Stimulated activated CD8-positive, alpha-beta memory T cell treated with anti-CD3 and anti-CD28 coated beads, Interleukin-15, amount 100 ng/mL, for 24 hours (primary cell): ENCODE results near the gene NTN3.
"Not testable (repeated sequence)": the region's sequence is repeated elsewhere in the genome, so short reads cannot be mapped to it uniquely, and the experiment has no call there.

ENCODE experiments used
- DNase-seq: peaks from one replicate; pipeline ENCODE4 v3.0.0-alpha.2; 2020; ENCODE audit warnings: low read depth

The NTN3 gene

DNA sequence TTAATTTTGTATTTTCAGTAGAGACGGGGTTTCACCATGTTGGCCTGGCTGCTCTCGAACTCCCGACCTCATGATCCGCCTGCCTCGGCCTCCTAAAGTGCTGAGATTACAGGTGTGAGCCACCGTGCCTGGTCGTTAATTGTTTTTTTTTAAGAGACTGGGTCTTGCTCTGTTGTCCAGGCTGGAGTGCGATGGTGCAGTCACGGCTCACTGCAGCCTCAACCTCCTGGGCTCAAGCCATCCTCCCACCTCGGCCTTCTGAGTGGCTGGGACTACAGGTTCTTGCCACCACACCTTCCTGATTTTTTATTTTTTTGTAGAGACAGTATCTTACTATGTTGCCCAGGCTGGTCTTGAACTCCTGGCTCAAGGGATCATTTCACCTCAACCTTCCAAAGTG lies 8.9 kb downstream of the NTN3 start:
- not testable (repeated sequence) for DNase-seq

DNA sequence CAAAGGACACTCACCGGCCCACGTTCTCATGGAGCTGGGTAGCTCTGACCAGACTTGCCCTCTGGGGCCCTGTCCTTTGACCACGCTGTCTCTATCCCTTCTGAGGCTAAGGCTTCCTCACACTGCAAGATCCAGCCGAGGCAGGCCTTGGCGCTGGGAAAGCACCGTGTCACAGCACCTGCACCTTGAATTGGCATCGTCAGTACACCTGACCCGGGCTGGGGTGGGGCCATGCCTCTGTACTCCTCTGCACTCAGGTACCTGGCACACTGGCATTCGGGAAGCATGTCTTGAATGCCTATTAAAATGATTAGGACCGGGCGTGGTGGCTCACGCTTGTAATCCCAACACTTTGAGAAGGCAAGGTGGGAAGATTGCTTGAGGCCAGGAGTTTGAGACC lies 9.9 kb downstream of the NTN3 start:
- no peak for DNase-seq

DNA sequence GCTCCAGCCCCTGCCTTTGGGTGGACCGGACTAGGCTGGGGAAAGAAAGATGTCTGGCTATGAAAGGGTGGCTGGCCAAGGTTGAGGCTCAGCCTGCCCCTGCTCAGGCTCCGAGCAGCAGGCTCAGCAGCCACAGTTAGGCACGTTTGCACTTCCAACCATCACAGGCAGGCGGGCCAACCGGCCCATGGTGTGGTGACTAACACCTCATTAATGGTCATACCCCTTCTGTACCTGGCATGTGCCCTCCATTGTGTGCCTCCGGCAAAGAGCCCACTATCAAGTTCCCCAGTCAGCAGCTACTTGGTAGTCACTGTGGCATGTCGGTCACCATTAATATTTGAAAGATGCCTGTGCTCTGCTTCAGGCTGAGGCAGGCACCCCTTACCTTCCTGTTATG lies 10.6 kb downstream of the NTN3 start:
- no peak for DNase-seq

DNA sequence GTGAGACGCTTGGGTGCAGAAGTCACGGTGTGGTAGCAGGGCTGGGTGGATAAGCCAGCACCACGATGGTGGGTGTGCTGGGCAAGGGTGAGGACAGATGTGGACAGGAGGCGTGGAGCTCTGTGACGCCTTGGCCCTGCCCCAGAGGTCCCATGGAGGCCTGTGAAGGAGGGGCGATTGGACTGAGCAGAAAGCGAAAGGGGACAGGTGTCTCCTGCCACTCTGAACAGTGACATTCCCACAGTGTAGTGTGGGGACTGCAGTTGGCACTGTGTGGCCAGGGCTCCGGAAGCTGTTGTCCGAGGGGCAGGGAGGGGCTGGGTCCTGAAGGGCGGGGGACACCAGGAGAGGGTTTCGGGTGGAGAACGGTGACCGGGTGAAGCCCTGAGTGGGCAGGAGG lies 11.2 kb downstream of the NTN3 start:
- DNase-seq, result no peak

DNA sequence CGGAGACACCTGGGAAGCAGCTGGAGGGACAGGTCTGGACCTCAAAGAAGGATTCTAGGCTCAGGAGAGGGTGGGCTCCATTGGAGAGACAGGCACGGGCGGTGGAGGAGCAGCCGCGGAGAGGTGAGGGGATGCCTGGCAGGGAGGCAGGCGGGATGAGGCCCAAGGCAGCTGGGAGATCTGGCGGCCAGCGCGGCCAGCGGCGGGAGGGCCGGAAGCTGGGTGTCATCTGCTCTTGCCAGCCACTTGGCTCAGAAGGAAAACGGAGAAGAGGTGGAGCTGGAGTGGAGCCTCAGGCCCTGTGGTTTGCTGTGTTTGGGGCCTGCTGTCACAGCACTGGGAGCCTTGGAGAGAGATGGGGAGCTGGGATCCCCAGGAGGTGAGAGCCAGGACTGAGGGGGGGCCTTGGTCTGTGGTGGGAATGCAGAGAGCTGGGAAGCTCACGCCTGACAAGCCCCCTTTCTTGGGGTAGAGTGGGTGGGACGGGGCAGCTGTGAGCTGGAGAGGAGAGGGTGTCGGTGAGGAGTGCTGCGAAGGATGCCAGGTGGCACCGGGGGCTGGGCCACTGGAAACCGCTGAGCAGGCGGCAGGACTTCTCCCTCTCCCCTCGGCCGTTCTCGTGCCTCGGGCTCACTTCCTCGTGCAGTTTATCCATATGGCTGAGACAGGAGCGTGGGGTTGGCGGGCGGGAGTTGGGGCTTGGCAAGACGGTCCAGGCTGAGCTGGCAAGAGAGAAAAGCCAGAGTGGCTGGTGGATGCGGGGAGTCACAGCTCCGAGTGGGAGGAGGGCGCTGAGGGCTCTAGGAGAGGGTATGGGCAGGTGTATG lies 11.8 kb downstream of the NTN3 start:
- no peak for DNase-seq

DNA sequence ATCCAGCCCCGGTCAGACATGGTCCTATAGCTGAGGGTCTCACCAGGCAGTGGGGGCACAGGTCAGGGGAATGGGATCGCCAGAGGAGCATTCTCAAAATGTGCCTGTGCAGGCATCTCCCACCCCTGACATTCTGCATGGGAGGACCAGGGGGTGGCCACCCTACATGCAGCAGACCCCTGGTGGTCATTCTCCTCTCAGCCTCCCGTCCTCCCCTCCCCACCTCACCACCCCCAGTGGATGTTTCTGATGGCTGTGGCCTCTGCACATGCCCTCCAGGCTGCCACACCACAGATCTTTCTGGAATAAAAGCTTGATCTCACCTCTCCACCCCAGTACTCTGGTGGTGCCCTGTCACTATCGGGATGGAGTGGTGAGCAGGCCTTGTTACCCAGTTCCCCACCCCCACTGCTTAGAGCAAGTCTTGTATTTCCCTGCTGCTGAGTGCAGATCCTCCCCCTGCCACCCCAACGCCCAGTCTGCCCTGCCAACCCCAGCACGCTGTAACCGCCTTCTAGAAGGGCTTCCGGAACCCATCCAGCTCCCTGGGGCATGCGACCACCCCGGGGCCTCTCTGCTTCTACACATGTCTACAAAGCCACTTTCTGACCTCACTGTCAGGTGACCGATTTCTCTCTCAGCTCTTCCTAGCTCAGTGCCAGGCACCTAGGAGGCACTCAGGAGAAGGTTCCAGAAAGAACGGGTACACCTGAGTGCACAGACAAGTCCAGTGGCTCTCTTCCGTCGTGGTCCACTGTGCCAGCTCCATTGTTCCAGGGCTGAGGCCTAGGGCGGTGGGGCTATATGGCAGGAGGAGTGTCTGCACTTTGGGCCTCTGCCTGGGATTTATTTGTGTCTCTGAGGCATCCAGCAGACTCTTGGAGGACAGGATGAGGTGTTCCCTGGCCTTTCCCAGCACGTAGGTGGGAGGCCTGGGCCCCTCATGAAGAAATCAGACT lies 13.1 kb downstream of the NTN3 start:
- no peak for DNase-seq

DNA sequence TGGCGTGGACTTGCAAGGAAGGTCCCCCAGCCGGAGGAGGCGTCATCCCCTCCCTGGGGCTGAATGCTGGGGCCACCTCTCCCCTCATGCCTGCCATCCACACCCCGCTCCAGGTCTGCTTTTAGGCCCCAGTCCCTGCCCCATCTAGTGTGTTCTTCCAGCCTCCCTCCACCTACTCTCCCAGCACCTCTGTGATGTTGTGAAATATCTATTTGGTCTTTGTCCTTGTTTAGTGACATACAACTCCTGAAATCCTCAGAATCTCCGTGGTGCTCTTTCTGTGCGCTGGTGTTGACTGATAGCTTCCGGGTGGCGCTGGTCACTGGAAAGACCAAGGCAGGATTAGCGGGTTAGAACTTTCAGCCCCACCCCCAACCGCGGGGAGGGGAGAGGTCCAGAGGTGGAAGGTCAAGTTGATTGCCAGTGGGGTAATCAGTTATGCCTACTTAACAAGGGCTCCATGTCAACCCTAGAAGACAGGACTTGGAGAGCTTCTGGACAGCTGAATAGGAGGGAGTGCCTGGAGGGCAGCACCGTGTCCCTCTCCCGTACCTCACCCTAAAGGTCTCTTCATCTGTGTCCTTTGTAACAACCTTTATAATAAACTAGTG lies 13.9 kb downstream of the NTN3 start:
- no peak for DNase-seq

DNA sequence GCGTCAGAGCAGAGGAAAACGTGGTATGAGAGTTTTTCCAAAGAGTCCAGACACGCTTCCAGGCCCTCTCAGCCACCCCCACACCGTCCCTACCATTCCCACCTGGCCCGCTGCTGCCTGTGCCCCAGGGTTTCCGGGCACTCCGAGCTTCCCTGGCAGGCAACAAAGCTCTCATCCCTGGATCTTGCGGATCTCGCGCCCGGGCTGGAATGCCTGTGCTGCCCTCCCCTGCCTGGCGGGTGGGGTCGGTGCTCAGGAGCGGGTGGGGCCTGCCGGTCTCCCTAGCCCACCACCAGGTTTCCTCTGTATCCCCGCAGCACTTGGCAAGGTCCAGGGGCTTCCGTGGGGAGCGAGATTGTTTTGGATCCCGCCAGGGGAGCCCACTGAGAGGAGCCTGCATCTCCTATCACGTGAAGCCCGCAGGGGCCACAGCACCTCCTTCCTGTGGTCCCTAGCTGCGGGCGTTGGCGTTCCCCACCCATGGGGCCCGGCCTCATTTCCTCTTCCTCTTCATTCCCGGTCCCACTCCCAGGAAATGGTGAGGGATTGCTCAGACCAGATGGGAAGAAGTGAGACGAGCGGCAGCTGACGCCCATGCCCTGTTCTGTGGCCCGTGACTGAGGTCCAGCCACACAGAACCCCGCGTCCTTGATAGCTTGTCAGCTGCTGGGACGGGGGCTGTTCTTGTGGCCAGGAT lies 14.9 kb downstream of the NTN3 start:
- no peak for DNase-seq

DNA sequence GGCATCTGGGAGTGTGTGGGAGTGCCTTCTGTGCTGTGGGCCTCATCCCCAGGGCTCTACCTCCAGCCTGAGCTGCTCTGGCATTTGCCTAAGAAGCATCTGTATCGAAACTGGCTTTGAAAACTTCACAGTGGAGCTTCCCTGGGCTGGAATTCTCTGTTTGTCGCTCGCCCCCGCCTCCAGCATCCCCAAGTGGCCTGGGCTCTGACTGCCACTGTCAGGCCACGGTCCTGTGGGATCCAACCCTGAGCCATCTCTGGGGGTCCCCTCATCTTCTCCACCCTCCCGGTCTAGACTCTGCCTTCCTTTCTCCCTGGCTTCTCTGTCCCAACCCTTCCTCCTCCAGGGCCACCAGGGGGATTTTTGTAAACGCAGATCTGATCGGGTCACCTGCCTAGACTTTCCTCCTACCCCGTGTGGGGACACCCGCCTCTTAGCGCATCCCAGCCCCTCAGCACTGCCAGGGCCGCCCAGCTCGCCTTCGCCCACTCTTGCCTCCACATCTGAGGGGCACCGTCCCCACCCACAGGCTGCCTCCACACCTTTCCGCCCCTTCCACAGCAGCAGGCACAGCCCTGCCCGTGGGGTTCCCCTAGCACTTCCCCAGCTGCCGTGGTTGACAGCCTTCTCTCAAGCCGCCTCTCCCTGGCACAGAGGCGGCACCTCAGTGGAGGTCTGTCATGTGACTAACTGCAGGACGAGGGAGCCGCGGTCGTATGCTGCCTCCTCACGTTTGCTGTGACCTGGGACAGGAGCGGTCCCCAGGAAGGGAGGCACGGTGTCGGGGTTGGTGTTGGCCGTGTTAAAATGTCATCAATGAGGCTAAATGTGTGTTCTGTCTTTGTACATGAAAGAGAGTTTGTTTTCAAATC lies 15.8 kb downstream of the NTN3 start:
- DNase-seq, result no peak

DNA sequence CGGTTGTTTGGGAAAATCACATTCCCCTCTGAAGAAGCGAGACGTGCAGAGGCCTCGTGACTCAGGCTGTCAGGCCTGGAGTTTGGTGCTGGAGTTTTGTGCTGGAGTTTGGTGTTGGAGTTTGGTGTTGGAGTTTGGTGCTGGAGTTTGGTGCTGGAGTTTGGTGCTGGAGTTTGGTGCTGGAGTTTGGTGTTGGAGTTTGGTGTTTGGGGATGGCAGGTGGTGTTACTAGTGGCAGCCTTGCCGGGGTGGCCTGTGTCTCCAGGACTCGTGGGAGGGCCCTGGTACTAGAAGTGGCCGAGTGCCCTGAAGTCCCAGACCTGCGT lies 16.4 kb downstream of the NTN3 start:
- DNase-seq, result no peak

DNA sequence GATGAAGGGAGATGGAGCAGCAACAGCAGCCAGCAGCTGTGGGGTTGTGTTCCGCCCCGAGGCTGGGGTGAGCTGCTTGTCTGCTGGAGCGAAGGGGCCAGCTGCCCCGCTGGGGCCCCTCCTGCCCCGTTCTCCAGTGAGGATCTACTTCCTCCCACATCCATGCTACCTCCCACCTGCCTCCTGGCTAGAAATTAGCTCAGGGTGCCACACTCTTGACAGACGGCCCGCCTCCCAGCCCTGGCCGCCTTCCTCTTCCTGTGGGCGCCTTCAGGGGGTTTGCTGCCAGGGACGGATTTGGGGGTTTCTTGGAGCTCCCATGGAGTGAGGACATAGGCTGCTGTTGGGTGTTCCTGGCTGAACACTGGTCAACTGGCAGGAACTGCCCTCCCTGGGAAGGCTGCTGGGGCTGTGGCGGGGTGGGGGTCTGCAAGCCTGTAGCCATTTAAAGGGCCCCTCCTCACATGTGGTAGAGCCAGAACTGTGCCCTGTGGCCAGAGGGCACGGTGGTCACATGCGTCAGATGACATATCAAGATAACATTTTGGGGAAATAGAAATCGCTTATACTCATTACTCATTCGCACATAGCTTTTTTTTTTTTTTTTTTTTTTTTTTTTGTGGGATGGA lies 16.9 kb downstream of the NTN3 start:
- no peak for DNase-seq

DNA sequence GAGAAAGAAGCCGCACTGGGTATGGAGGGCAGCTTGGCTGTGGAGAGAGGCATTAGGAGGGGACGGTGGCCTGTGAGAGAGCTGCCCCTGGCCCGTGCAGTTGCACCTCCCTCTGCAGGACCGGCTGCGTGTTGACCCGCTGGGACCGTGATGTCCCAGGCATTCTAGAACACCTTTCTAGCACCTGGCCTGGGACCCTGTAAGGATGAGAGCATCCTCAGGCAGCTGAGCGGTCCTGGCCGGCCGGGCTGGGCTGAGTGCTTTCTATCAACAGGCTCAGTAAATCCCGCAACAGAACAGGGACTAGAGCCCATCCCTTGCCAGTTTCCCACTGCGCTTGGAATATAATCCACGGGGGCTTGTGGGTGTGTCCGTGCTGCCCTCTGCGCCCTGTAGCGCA lies 18.5 kb downstream of the NTN3 start:
- DNase-seq, result no peak

DNA sequence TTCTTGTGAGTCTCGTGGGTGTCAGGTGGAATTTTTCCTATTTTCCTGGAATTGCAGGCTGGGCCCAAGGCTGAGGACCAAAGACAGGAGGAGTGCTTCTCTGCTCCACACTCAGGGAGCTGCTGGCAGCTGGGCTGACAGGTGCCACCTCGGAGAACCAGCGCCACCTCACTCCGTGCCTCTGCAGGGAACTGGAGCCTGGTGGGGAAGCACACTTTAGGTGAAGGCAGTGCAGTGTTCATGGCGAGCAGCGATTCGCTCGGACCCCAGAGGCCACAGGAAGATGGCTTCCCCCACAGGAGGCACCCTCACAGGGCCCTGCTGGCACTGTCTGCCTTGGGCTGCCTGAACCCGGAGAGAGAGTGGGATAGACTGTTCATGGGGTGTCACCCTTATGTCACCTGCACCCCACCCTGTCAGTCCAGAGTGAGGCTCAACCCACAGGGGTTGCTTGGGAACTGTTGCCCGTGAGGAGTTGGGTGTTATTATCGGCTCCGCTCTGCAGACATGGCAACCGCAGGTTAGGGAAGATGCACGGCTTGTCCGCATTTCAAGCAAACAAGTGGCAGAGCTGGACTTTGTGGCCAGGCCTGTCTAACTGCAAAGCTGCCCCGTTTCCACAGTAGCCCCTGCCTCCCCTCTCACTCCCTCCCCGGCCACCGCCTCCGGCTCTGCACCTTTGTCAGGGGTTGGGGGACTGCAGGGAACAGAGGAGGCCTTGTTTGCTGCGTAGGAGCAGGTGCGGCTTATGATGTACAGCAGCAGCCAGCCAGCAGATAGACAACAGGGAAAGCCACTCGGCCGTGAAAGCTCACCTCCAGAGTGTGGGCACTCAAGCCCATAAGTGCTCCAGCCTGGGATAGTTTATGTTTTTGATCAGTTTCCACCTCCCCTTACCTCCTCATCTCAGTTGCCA lies 19.4 kb downstream of the NTN3 start:
- DNase-seq, result no peak

DNA sequence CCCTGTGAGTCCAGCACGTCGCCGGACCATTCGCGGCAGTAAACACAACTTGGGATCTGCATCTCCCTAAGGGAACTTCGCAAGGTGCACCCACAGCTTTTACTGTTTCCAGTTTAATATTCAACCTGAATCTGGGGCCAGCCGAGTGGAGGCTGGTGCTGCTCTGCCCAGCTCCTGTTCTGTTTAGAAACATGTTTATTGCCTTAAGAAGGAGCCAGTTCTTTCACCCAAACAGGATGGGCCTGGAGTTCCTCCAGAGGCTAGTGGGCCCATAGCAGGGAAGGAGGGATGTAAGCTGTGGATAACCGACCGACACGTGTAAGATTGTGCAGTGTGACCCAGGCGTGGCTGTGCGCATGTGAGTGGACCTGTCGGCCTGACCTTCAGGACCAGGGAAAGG lies 21.2 kb downstream of the NTN3 start:
- no peak for DNase-seq

DNA sequence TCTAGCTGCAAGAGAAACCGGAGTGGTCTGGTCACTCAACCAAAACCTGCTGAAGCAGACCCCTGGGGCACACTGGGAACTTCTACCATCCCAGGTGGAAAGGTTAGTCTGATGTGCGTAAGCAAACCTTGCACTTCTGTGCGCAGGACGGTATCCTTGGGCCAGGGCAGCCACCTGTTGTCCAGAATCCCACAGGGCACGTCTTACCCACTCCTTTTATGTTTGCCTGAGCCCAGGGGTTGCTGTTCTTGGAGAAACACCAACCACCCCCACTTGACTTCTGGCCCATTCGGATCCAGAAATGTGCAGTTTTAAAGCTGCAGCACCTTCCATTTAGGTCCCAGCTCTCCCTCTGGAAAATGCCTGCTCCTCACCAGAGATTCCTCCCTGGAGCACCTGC lies 22.5 kb downstream of the NTN3 start:
- DNase-seq, result no peak

DNA sequence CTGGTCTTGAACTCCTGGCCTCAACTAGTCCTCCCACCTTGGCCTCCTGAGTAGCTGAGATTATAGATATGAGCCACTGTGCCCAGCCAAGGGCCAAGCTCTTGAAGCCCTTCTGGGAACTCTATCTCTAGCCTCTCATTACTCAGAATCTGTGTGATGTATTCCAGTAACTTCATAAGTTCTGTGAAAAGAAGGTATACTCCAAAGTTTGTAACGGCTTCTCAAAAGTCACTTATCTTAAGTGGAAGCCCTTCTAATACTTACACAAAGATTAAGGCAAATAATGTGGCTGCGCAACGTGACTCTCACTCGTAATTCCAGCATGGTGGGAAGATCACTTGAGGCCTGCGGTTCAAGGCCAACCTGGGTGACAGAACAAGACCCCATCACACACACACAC lies 23.5 kb downstream of the NTN3 start:
- no peak for DNase-seq

DNA sequence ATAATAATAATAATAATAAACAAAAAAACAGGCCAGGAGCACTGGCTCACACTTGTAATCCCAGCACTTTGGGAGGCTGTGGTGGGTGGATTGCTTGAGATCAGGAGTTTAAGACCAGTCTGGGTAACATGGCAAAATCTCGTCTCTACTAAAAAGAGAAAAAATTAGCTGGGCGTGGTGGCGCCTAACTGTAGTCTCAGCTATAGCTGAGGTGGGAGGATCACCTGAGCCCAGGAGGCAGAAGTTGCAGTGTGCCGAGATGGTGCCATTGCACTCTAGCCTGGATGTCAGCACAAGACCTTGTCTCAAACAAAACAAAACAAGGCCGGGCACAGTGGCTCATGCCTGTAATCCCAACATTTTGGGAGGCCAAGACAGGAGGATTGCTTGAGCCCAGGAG lies 23.9 kb downstream of the NTN3 start:
- DNase-seq, result no peak

DNA sequence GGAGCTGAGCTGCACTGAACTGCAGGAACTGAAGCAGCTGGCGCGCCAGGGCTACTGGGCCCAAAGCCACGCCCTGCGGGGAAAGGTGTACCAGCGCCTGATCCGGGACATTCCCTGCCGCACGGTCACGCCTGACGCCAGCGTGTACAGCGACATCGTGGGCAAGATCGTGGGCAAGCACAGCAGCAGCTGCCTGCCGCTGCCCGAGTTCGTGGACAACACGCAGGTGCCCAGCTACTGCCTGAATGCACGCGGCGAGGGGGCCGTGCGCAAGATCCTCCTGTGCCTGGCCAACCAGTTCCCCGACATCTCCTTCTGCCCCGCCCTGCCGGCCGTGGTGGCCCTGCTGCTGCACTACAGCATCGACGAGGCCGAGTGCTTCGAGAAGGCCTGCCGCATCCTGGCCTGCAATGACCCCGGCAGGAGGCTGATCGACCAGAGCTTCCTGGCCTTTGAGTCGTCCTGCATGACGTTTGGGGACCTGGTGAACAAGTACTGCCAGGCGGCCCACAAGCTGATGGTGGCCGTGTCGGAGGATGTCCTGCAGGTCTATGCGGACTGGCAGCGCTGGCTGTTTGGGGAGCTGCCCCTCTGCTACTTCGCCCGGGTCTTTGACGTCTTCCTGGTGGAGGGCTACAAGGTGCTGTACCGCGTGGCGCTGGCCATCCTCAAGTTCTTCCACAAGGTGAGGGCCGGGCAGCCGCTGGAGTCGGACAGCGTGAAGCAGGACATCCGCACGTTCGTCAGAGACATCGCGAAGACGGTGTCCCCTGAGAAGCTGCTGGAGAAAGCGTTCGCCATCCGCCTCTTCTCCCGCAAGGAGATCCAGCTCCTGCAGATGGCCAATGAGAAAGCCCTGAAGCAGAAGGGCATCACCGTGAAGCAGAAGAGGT lies 25.4 kb downstream of the NTN3 start:
- DNase-seq, result no peak
